HG03159 (cell line): ENCODE data around the gene KCNJ13.

Experiments used
- ATAC-seq: cut with Tn5 transposase; IDR thresholded peaks from one replicate; pipeline ENCODE4 v1.9.1; 2021; ENCODE audit warnings: mild to moderate bottlenecking, moderate library complexity; ENCODE audit not compliant: unreplicated experiment

The KCNJ13 gene

DNA sequence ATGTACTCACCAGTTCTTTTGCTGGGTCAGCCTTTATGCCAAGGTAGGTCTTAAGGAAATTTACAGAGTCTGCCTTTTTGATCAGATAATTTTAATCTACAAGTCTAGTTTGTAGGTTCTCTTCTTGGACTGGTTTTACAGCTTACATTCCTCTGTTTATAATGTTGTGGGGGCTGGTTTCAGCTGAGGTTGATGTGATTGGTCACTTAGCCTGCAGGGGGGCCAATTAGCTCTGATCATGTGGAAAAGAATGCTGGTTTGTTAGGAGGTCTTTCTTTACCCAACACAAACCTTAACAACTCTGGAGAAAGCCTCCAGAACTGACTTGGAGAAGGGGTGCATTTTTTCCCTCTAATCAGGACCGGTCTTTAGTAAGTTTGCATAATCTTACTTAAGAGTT, at the start of gene KCNJ13:
Gene KCNJ13 (minus strand): TSS at position 131 of the 400 bp plus-strand sequence. CDS start 5,203 bp downstream, outside the sequence.
- ATAC-seq = no peak

DNA sequence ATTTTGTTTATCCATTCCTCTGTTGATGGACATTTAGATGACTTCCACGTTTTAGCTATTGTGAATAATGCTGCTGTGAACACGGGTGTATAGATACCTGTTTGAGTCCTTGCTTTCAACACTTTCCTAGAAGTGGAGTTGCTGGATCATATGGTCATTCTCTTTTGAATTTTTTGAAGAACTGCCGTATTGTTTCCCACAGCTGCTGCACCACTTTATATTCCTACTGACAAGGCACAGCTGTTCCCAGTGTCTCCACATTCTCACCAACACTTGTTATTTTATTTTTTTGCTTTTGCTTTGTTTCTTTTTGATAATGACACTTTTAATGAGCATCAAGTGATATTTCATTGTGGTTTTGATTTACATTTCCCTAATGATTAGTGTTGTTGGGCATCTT, 41.4 kb upstream of the KCNJ13 start:
- no peak for ATAC-seq

DNA sequence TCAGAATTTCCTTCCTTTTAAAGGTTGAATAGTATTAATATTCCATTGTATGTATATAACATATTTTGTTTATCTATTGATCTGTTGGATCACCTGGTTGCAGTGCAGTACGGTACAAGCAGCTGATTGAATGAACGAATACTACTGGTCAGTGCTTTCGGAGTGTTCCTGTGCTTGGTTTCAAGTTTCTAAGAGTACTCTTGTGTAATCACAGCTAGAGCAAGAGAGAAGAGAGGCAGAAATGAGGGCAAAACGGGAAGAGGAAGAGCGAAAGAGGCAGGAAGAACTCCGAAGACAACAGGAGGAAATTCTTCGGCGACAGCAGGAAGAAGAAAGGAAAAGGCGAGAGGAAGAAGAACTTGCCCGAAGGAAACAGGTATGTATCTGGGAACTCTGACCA, 40.3 kb upstream of the KCNJ13 start:
- ATAC-seq = no peak

DNA sequence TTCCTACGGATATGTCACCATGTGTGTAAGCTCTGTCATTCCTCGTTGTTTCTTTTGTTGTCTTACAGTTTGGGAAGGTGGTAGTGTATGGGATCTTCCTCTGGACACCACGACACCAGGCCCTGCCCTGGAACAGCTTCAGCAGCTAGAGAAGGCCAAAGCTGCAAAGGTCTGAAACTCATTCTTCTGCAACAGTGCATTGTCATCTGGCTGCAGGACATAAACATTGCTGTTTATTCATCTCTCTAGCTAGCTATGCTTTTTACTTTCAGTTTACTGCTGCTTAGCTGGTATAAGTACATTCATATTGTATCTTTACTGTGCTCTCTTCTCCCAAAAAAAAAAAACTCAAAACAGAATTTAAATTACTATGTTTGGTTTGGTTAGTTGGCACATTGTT, 39.2 kb upstream of the KCNJ13 start:
- ATAC-seq = no peak

DNA sequence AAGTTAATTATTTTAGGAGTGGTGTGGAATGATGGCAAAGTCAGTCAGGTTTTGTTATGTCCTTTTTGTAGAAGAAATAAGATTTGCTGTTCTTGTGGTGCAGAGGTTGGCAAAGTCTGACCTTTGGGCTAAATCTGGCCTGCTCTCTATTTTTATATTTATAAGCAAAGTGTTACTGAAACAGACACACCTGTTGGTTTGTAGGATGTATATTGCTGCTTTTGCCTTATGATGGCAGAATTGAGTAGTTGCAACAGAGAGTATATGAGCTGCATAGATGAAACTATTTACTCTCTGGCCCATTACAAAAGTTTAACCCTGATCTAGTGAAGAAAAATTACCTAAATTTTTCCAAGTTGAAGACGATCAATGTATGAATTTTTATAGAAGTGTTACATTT, 34.1 kb upstream of the KCNJ13 start:
- no peak for ATAC-seq

DNA sequence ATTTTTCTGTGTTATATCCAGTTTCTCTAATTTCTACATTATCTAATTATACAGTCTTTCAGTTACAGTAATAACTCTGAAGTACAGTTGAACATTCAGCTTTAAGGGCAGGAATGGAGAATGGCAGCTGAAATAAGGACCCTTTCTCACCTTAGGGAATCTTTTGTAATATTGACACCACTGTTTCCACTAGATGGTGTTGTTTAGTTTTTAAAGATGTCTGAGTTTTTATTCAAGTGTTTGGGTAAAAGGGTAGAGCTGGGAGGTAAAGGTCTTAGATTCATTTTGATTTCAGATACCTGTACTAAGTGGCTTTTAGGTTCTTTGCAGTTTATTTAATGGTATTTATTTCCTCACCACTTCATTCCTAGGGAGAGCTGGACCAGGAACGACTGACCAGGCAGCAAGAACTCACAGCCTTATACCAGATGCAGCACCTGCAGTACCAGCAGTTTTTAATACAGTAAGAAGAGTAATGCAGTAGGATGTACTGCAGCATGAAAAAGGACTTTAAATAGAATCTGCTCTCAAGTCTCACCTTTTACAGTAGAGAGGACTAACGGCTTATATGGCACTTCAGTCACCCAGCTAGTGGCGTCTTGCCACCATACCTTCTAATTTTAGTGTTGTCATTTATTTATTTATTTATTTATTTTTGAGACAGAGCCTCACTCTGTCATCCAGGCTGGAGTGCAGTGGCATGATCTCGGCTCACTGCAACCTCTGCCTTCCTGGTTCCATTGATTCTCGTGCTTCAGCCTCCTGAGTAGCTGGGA, 33.2 kb upstream of the KCNJ13 start:
- ATAC-seq = no peak

DNA sequence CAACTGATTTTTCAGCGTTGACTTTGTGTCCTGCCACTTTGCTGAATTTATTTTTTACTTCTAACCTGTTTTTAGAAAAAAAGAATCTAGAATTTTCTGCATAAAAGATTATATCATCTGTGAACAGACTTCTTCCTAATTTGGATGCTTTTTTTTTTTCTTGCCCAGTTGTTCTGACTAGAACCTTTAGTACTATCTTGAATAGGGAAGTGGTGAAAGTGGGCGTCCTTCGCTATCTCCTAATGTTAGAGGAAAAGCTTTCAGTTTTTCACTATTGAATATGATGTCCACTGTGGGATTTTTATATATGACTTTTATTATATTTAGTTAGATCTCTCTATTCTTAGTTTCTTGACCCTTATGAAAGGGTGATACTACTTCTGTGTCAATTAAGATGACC, 25.7 kb upstream of the KCNJ13 start:
- no peak for ATAC-seq

DNA sequence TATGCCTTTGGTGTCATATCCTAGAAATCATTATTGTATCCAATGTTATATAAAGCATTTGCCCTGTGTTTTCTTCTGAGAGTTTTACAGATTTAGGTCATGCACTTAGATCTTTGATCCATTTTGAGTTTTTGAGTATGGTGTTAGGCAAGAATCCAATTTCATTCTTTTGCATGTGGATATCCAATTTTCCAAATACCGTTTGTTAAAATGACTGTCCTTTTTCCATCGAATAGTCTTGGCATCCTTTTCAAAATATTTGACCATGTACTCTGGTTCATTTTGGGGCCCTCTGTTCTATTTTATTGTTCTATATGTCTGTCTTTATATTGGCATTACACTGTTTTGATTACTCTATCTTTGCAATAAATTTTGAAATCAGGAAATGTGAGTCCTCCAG, 23.8 kb upstream of the KCNJ13 start:
- ATAC-seq = no peak

DNA sequence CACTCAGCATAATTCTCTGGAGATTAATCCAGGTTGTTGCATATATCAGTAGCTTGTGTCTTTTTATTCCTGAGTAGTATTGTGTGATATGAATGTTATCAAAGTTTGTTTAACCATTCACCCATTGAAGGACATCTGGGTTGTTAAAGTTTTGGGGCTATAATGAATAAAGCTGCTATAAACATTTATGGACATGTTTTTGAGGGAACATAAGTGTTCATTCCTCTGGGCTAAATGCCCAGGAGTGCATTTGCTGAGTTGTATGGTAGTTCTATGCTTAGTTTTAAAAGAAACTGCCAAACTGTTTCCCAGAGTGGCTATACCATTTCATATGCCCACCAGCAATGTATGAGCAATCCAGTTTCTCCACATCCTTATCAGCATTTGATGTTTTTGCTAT, 21.8 kb upstream of the KCNJ13 start:
- ATAC-seq = no peak

DNA sequence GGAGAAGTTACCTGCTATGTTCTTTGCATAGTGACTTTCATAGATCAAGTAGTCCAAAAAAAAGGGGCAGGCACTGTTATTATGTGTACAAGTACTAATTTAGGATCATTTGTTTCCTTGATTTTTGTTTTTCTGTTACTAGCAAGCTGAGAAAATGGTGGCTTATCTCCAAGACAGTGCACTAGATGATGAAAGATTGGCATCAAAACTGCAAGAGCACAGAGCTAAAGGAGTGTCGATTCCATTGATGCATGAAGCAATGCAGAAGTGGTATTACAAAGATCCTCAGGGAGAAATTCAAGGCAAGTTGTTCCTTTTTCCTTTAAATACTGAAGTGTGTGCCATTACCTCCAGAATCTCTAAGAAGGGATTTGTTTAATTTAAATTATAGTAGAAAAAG, 19.6 kb upstream of the KCNJ13 start:
- no peak for ATAC-seq

DNA sequence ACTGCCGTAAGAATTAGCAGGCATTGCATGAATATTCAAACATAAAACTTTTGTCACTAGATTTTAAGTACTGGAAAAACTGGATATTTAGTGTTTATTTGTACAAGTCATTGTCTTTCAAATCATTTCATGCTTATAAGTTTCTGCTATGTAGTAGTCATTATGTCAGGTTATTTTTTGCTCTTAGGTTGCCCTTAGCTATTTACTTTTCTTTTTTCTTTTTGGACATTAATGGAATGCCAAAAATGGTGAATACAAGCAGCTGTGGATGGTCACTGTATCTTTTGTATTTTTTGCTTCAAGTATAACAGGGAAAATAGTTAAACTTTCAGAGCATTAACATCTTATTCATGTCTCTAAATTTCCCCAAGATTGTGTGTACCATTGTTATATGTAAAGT, 18.6 kb upstream of the KCNJ13 start:
- no peak for ATAC-seq

DNA sequence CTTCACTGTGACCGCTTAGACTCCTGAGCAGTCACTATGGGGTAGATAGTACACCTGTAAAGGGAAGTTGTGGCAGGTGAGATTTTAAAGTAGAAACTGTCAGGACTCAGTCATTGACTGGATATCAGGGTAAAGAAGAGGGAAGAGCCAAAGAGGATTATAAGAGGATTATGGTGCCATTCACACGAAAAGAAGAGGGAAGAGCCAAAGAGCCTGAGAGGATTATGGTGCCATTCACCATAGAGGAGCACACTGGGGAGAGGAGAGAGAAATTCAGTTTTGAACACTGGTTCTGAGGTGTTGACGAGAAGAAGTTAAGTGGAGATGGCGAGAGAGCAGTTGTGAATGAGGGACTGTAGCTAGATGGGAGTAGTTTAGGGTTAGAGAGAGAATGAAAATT, 16.9 kb upstream of the KCNJ13 start:
- ATAC-seq = no peak

DNA sequence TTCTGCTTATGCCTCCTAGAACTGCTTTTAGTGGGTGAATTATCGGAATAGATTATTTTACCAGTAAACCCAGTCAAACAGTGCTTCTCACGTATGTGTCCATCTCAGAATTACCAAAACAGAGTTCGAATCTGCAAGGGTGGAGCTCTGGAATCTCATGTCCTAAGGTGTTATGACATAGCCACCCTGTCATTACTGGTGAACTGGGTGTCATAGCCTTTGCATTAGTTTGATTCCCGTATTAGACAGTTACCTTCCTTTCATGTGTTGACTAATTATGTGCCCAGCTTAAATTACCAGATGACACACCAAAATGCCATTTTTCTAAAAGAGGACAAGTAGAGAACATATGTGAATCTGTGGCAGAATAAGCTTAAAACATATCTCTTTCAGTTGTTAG, 15.2 kb upstream of the KCNJ13 start:
- no peak for ATAC-seq

DNA sequence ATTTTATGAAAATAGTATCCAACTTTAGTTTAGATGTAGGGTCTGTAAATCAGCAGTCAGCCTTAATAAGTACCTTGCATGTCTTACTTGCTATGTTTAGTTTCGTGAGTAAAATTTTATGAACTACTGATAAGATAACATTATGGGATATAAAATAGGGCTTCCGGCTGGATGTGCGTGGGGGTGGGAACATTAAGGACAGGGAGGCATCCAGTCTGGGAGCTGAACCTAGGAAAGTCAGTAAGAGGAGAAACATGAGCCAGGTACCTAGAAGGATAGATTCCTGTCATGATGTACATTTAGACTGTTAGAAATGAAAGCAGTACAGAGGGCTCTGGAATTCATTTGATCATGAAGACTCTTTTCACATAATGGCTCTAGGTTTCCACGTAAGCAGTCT, 12.7 kb upstream of the KCNJ13 start:
- ATAC-seq = no peak

DNA sequence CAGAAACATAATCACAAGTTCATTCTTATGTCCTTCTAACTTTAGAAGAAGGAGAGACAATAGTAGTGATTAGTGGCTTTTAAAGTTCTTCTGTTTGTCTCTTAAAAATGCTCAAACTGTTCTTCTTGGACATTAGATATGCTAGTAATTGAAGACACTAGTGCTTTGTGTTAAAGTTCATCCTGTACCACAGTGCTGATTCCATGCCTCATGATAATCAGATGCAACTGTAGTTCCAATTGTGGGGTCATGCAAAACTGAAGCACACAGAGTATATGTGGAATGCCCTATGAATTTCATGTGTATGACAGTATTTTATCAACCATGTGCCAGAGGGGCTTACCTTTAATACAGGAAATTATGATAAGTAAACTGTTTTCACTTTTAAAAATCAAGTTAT, 11.4 kb upstream of the KCNJ13 start:
- no peak for ATAC-seq

DNA sequence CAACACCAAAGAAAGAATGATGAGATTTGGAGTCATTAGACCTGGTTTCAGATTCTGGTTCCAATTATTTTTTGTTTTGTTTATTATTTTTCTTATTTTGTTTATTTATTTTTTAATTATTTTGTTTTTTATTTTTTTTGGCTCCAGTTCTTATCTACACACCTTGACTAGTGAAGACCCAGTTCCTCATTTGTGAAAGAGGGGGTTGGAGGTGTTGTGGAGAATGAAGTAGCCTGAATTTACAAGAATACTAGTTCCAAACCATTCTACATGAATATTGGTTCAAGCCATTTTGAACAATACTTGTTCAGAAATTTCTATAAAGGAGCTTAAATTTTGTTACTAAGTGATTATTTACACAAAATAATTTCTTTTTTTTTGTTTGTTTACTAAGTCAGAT, 6.9 kb upstream of the KCNJ13 start:
- no peak for ATAC-seq

DNA sequence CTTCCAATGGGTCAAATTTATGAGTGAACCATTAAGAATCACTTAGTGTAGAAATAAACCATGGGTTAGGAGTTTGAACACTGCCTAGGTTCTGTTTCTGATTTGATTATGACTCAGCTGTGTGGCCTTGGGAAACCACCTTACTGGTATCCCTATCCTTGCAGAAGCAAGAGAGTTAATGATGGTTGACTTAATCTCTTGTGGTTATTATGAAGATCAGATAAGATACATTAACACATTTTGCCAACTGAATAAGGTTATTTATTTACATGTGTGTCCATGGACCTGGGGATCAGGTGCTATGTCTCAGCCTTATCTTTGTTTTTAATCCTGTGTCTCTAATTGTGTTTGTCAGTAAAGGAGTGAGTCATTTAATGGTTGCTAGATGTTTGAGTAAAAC, 5.4 kb upstream of the KCNJ13 start:
- peak; percentile 86 for ATAC-seq

DNA sequence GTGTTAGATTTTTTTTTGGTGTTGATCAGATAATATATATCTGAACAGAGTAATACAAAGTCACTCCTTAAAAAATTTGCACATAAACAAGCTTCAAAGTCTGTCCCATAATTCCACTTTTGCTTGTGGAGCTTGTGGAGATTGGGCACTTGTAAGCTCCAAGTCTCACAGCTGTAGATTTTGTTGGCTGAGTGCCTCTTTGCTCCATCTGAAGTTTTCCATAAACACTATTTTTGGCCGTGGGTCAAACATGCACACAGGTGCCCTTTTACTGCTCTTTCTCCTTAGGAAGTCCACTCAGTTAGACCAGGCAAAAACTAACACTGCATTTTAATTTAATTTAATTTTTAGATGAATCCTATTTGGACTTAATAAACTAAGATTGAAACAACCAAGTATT, 3.6 kb upstream of the KCNJ13 start:
- ATAC-seq = no peak

DNA sequence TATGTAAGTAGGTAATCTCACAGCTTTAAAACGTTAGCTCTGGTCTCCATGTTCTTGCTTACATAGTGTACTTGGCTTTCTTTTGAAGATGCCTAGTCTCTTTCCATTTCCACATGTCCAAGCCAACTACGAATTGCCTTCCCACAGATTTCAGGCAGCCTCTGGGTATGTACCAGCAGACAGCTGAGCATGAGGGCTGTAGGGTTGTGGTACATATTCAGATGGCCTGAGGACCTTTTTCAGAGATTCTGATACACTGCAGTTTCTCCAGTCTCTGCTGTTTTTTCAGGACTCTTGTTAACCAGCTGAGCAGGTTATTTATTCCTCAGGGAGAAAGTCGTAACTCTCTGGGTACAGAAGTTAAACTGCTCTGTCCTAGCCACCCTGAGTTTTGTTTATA, 3.1 kb upstream of the KCNJ13 start:
- no peak for ATAC-seq

DNA sequence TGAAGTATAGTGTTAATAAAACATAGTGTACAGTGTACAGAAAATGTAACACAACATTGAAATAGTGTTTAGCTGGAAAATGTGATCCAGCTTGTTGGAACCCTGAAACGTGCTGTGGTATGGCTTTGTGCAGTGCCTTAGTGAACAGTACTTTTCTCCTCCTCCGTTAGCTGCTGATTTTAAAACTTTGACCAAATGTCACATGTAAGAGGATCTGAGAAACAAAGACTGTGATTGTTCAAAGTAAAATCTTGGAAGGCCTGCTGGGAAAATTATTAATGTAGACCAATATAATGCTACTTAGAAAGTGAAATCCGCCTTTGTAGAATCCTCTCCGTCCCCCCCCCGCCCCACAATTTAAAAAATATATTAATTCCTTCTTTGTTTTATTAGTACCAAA, 911 bp upstream of the KCNJ13 start:
- no peak for ATAC-seq

DNA sequence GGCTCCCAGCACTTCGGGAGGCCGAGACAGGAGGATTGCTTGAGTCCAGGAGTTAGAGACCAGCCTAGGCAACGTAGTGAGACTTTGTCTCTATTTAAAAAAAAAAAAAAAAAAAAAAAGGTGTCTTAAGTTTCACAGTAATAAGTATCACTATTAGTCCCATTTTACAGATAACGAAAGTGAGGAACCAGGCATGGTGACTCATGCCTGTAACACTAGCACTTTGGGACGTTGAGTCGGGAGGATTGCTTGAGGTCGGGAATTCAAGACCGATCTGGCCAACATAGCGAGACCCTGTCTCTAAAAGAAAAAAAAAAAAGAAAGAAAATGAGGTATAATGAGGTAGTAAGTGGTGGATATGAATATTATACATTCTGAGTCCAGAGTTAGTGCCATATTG, 2.5 kb downstream of the KCNJ13 start:
- no peak for ATAC-seq

DNA sequence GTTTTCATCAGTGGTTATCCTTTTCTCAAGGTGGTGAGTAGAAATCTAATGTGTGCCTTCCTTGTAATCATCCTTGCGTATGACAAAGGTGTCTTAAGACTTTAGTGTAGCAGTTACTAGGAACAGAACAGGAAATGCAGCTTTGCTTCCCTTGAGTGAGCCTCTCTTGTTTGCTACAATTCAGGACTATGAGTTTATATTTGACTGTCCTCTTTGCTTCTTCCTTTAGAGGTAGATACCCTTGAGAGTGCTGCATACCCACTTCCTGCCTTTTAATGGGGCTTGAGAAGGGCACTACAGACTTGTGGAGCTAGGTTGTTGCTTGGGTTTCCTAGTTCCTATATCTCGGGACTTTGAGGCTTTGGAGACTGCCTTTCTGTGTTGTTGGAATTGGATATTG, 3.8 kb downstream of the KCNJ13 start:
- peak; percentile 82 for ATAC-seq

DNA sequence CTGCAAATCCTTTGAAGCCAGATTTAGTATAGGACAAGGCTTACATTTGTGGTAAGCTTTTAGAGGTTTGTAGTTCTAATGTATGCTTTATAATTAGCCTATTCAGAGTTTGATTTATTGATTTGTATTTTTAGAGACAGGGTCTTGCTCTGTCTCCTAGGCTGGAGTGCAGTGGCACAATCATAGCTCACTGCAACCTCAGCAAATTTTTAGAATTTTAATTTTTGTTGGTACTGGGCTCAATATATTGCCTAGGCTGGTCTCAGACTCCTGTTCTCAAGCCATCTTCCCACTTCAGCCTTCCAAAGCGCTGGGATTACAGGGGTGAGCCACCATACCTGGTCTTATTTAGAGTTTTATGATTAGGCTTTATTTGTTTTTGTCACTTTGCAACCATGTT, 4.5 kb downstream of the KCNJ13 start:
- no peak for ATAC-seq
